GM23338 (cell line): ENCODE results near the gene EPHX1. TPM values are rescaled to one million over a fixed set of nuclear protein-coding genes. Genes with fewer than 3 reads are reported as not detected.

Experiments used
- ATAC-seq: fragments of 200-7000 bp; cut with Tn5 transposase; 3 replicates; pipeline ENCODE4 v1.9.1; 2020
- DNase-seq: peaks from one replicate; pipeline ENCODE4 v3.0.0-alpha.2; 2015; ENCODE audit warnings: low spot score
- H2AFZ ChIP-seq: fragments of 200-600 bp; sonication (generic); 2 replicates; pipeline ENCODE4 v1.8.0; 2016; ENCODE audit warnings: antibody characterized with exemption, mild to moderate bottlenecking, moderate library complexity
- H3F3A ChIP-seq: fragments of 200-600 bp; sonication (generic); replicated peaks from 2 replicates; pipeline ENCODE4 v1.8.0; 2017; ENCODE audit warnings: antibody characterized with exemption, mixed run types, low read depth
- H3K27ac ChIP-seq: fragments of 200-600 bp; sonication (generic); 2 replicates; pipeline ENCODE4 v1.6.1; 2016; ENCODE audit warnings: low read depth
- H3K27me3 ChIP-seq: fragments of 200-600 bp; sonication (generic); 2 replicates; pipeline ENCODE4 v1.8.0; 2016; ENCODE audit warnings: mild to moderate bottlenecking, mixed run types, moderate library complexity; ENCODE audit not compliant: insufficient read depth
- H3K36me3 ChIP-seq: fragments of 200-600 bp; sonication (generic); 2 replicates; pipeline ENCODE4 v1.8.0; 2016; ENCODE audit warnings: mild to moderate bottlenecking; ENCODE audit not compliant: insufficient read depth
- H3K4me1 ChIP-seq: fragments of 200-600 bp; sonication (generic); 2 replicates; pipeline ENCODE4 v1.8.0; 2016; ENCODE audit warnings: mild to moderate bottlenecking, moderate library complexity; ENCODE audit not compliant: insufficient read depth
- H3K4me2 ChIP-seq: fragments of 200-600 bp; sonication (generic); 2 replicates; pipeline ENCODE4 v1.7.1; 2017; ENCODE audit warnings: mixed run types
- H3K4me3 ChIP-seq: fragments of 200-600 bp; sonication (generic); 2 replicates; pipeline ENCODE4 v1.6.1; 2016; ENCODE audit warnings: mixed run types
- H3K79me2 ChIP-seq: fragments of 200-600 bp; sonication (generic); replicated peaks from 2 replicates; pipeline ENCODE4 v1.8.0; 2017; ENCODE audit warnings: mild to moderate bottlenecking; ENCODE audit not compliant: insufficient read depth
- H3K9me2 ChIP-seq: fragments of 200-600 bp; sonication (generic); 2 replicates; pipeline ENCODE4 v1.8.0; 2017; ENCODE audit not compliant: insufficient read depth
- H4K20me1 ChIP-seq: fragments of 200-600 bp; sonication (generic); replicated peaks from 2 replicates; pipeline ENCODE4 v1.8.0; 2017; ENCODE audit warnings: mild to moderate bottlenecking; ENCODE audit not compliant: insufficient read depth
- H3K27ac Mint-ChIP-seq: 2 replicates; pipeline ENCODE4 v1.8.0; 2020; ENCODE audit warnings: inconsistent platforms, mild to moderate bottlenecking, moderate library complexity, mixed read lengths
- H3K27me3 Mint-ChIP-seq: 3 replicates; pipeline ENCODE4 v1.8.0; 2022; ENCODE audit warnings: low read depth, mild to moderate bottlenecking, moderate library complexity, mixed read lengths, inconsistent platforms; ENCODE audit not compliant: insufficient read depth, poor library complexity
- H3K36me3 Mint-ChIP-seq: 3 replicates; pipeline ENCODE4 v1.8.0; 2021; ENCODE audit warnings: low read depth, mild to moderate bottlenecking, inconsistent platforms, moderate library complexity, mixed read lengths
- H3K4me1 Mint-ChIP-seq: 3 replicates; pipeline ENCODE4 v1.8.0; 2020; ENCODE audit warnings: mild to moderate bottlenecking, inconsistent platforms, mixed read lengths
- H3K4me3 Mint-ChIP-seq: 3 replicates; pipeline ENCODE4 v1.8.0; 2021; ENCODE audit warnings: moderate library complexity, mild to moderate bottlenecking, inconsistent platforms, mixed read lengths
- H3K9me3 Mint-ChIP-seq: 3 replicates; pipeline ENCODE4 v1.8.0; 2020; ENCODE audit warnings: moderate library complexity, mild to moderate bottlenecking, inconsistent platforms, mixed read lengths
- EZH2 ChIP-seq: fragments of 200-600 bp; sonication (generic); IDR thresholded peaks from one replicate; pipeline ENCODE4 v1.8.0; 2017; ENCODE audit warnings: antibody characterized with exemption, mild to moderate bottlenecking, low read depth; ENCODE audit not compliant: unreplicated experiment
- EZH2phosphoT487 ChIP-seq: fragments of 200-600 bp; sonication (generic); IDR thresholded peaks from one replicate; pipeline ENCODE4 v1.8.1; 2018; ENCODE audit warnings: antibody characterized with exemption; ENCODE audit not compliant: unreplicated experiment
- JUNB ChIP-seq: IDR thresholded peaks from one replicate; pipeline ENCODE4 v1.6.1; 2016; ENCODE audit warnings: antibody characterized with exemption; ENCODE audit not compliant: unreplicated experiment
- NANOG ChIP-seq: IDR thresholded peaks from 2 replicates; pipeline ENCODE4 v1.6.1; 2016; ENCODE audit warnings: antibody characterized with exemption, borderline replicate concordance
- POLR2AphosphoS5 ChIP-seq: IDR thresholded peaks from 2 replicates; pipeline ENCODE4 v1.6.1; 2016; ENCODE audit warnings: antibody characterized with exemption, low read depth
- STAT1 ChIP-seq: IDR thresholded peaks from one replicate; pipeline ENCODE4 v1.6.1; 2016; ENCODE audit warnings: antibody characterized with exemption; ENCODE audit not compliant: unreplicated experiment
- ZNF114 ChIP-seq: fragments of 250-450 bp; sonication (Bioruptor Pico); IDR thresholded peaks from 2 replicates; pipeline ENCODE4 v1.5.0; 2020; ENCODE audit warnings: mild to moderate bottlenecking, moderate library complexity
- polyA plus RNA-seq: library from polyadenylated mRNA; unstranded; fragments of >200 nt; fragmentation: Nextera tagmentation; extraction: Ambion mirVana; gene quantifications from 2 replicates; pipeline ENCODE4 v1.2.1, GENCODE V29; 2016
- total RNA-seq: library from RNA; depleted of rRNA; stranded (reverse); fragments of >200 nt; shearing (Covaris generic); gene quantifications from 2 replicates; pipeline ENCODE4 v1.2.3, GENCODE V29; 2014
- TF ChIP-seq, protein P1 (sequence below): fragments of 250-450 bp; sonication (Bioruptor Pico); IDR thresholded peaks from 2 replicates; pipeline ENCODE4 v1.5.0; 2020; ENCODE audit warnings: mild to moderate bottlenecking, moderate library complexity
- TF ChIP-seq, protein P2 (sequence below), 2 experiments: fragments of 200-600 bp in 1 of 2; sonication (generic) in 1 of 2; conservative IDR thresholded peaks; 2 replicates each; pipeline versions ENCODE4 v1.5.1 to v1.6.1; 2016 to 2017; ENCODE audit warnings: antibody characterized with exemption in 2 of 2, low read depth in 2 of 2, mild to moderate bottlenecking in 2 of 2, moderate library complexity in 1 of 2
- TF ChIP-seq, protein P3 (sequence below): IDR thresholded peaks from 2 replicates; pipeline ENCODE4 v1.6.1; 2016; ENCODE audit warnings: antibody characterized with exemption

The EPHX1 gene
- total and polyA plus RNA-seq, 2 experiments from 2014 or later, result 15.3 to 46.5 TPM

DNA sequence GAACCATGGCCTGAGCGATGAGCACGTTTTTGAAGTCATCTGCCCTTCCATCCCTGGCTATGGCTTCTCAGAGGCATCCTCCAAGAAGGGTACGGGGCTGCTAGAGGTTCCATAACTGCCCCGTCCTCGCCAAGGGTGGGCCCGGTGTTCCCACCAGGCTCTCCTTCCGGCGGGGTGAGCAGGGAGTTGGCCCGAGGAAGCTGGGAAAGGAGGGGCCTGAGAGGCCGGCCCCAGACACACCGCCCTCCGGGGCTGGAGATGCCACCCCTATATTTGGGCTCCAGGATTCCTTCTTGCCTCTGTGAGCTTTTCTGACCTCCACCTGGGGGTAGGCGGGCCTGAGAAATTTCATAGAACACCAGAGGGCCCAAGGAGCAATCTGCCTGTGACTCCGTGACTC, 28.9 kb downstream of the EPHX1 start:
- Histone ChIP-seq H3K4me2 (no peak overlapping the region), H2AFZ (no peak overlapping the region), H3F3A (peaks cover 25% of the 10 kb centered on the region; the same call in 1 of the 2 replicates), H3K36me3 (no peaks in the 10 kb centered on the region; the same call in 1 of the 2 replicates), H3K79me2 (no peaks in the 10 kb centered on the region), H3K27me3 (no peaks in the 10 kb centered on the region), H3K27ac (no peak overlapping the region), H3K9me2 (no peaks in the 10 kb centered on the region), H3K4me3 (no peak overlapping the region), H3K4me1 (0 out of 2 replicates have a peak, but pooled peaks cover 3% of the 10 kb centered on the region), H4K20me1 (peaks cover 10% of the 10 kb centered on the region; the same call in 1 of the 2 replicates)
- Mint-ChIP-seq H3K4me1 (peaks cover 7% of the 10 kb centered on the region; the same call in 2 of the 3 replicates), H3K9me3 (no peaks in the 10 kb centered on the region; the same call in 1 of the 3 replicates), H3K4me3 (no peak overlapping the region), H3K36me3 (peaks cover 38% of the 10 kb centered on the region), H3K27me3 (peaks cover 5% of the 10 kb centered on the region), H3K27ac (no peak overlapping the region)
- DNase-seq (no peak), ATAC-seq (no peak)
- TF ChIP-seq STAT1 (no peak), POLR2AphosphoS5 (no peak), ZNF114 (CRISPR knock-in tag) (no peak), EZH2 (no peak), NANOG (no peak), EZH2phosphoT487 (no peak), JUNB (no peak)
- TF ChIP-seq, protein P1, sequence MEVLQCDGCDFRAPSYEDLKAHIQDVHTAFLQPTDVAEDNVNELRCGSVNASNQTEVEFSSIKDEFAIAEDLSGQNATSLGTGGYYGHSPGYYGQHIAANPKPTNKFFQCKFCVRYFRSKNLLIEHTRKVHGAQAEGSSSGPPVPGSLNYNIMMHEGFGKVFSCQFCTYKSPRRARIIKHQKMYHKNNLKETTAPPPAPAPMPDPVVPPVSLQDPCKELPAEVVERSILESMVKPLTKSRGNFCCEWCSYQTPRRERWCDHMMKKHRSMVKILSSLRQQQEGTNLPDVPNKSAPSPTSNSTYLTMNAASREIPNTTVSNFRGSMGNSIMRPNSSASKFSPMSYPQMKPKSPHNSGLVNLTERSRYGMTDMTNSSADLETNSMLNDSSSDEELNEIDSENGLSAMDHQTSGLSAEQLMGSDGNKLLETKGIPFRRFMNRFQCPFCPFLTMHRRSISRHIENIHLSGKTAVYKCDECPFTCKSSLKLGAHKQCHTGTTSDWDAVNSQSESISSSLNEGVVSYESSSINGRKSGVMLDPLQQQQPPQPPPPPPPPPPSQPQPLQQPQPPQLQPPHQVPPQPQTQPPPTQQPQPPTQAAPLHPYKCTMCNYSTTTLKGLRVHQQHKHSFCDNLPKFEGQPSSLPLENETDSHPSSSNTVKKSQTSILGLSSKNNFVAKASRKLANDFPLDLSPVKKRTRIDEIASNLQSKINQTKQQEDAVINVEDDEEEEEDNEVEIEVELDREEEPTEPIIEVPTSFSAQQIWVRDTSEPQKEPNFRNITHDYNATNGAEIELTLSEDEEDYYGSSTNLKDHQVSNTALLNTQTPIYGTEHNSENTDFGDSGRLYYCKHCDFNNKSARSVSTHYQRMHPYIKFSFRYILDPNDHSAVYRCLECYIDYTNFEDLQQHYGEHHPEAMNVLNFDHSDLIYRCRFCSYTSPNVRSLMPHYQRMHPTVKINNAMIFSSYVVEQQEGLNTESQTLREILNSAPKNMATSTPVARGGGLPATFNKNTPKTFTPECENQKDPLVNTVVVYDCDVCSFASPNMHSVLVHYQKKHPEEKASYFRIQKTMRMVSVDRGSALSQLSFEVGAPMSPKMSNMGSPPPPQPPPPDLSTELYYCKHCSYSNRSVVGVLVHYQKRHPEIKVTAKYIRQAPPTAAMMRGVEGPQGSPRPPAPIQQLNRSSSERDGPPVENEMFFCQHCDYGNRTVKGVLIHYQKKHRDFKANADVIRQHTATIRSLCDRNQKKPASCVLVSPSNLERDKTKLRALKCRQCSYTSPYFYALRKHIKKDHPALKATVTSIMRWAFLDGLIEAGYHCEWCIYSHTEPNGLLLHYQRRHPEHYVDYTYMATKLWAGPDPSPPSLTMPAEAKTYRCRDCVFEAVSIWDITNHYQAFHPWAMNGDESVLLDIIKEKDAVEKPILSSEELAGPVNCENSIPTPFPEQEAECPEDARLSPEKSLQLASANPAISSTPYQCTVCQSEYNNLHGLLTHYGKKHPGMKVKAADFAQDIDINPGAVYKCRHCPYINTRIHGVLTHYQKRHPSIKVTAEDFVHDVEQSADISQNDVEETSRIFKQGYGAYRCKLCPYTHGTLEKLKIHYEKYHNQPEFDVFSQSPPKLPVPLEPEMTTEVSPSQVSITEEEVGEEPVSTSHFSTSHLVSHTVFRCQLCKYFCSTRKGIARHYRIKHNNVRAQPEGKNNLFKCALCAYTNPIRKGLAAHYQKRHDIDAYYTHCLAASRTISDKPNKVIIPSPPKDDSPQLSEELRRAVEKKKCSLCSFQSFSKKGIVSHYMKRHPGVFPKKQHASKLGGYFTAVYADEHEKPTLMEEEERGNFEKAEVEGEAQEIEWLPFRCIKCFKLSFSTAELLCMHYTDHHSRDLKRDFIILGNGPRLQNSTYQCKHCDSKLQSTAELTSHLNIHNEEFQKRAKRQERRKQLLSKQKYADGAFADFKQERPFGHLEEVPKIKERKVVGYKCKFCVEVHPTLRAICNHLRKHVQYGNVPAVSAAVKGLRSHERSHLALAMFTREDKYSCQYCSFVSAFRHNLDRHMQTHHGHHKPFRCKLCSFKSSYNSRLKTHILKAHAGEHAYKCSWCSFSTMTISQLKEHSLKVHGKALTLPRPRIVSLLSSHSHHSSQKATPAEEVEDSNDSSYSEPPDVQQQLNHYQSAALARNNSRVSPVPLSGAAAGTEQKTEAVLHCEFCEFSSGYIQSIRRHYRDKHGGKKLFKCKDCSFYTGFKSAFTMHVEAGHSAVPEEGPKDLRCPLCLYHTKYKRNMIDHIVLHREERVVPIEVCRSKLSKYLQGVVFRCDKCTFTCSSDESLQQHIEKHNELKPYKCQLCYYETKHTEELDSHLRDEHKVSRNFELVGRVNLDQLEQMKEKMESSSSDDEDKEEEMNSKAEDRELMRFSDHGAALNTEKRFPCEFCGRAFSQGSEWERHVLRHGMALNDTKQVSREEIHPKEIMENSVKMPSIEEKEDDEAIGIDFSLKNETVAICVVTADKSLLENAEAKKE (CRISPR knock-in tag), result no peak
- TF ChIP-seq, protein P2, sequence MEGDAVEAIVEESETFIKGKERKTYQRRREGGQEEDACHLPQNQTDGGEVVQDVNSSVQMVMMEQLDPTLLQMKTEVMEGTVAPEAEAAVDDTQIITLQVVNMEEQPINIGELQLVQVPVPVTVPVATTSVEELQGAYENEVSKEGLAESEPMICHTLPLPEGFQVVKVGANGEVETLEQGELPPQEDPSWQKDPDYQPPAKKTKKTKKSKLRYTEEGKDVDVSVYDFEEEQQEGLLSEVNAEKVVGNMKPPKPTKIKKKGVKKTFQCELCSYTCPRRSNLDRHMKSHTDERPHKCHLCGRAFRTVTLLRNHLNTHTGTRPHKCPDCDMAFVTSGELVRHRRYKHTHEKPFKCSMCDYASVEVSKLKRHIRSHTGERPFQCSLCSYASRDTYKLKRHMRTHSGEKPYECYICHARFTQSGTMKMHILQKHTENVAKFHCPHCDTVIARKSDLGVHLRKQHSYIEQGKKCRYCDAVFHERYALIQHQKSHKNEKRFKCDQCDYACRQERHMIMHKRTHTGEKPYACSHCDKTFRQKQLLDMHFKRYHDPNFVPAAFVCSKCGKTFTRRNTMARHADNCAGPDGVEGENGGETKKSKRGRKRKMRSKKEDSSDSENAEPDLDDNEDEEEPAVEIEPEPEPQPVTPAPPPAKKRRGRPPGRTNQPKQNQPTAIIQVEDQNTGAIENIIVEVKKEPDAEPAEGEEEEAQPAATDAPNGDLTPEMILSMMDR (conservative IDR thresholded peaks at IDR 0.05; ENCODE audit: low read depth in 2 of 2), result no peak
- TF ChIP-seq, protein P3, sequence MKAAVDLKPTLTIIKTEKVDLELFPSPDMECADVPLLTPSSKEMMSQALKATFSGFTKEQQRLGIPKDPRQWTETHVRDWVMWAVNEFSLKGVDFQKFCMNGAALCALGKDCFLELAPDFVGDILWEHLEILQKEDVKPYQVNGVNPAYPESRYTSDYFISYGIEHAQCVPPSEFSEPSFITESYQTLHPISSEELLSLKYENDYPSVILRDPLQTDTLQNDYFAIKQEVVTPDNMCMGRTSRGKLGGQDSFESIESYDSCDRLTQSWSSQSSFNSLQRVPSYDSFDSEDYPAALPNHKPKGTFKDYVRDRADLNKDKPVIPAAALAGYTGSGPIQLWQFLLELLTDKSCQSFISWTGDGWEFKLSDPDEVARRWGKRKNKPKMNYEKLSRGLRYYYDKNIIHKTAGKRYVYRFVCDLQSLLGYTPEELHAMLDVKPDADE, result no peak
